ENCODE results near the gene FUCA1.
"Not testable (repeated sequence)": the region's sequence is repeated elsewhere in the genome, so short reads cannot be mapped to it uniquely, and the experiment has no call there.

The FUCA1 gene

GRCh38 chr1:23868557-23869016 is 497 bp upstream of the FUCA1 start:
- Histone ChIP-seq H3K4me3 (ENCODE audit: insufficient read depth, low read depth, low read length) (peak overlapping the region; percentile 59), H3K9me3 (ENCODE audit: control insufficient read depth, low read length) (no peaks in the 10 kb centered on the region), H3K36me3 (ENCODE audit: control insufficient read depth, insufficient read depth, low read length) (no peaks in the 10 kb centered on the region), H3K27ac (ENCODE audit: insufficient read depth, low read depth, low read length, poor library complexity, severe bottlenecking) (no peak overlapping the region), H3K4me1 (ENCODE audit: control insufficient read depth, insufficient read depth, low read length) (no peaks in the 10 kb centered on the region), H3K27me3 (ENCODE audit: control insufficient read depth, insufficient read depth, low read length, poor library complexity, severe bottlenecking) (peaks cover 41% of the 10 kb centered on the region)
- 59 to 63% methylated on average over 20 of the region's 20 CpGs for WGBS, 2 experiments

- 3 to 4% methylated on average over 17 of the region's 17 CpGs for WGBS, 2 experiments
- Histone ChIP-seq H3K4me3 (ENCODE audit: insufficient read depth, low read depth, low read length) (peak overlapping the region; percentile 59), H3K4me1 (ENCODE audit: control insufficient read depth, insufficient read depth, low read length) (no peaks in the 10 kb centered on the region), H3K9me3 (ENCODE audit: control insufficient read depth, low read length) (no peaks in the 10 kb centered on the region), H3K27ac (ENCODE audit: insufficient read depth, low read depth, low read length, poor library complexity, severe bottlenecking) (no peak overlapping the region), H3K36me3 (ENCODE audit: control insufficient read depth, insufficient read depth, low read length) (no peaks in the 10 kb centered on the region), H3K27me3 (ENCODE audit: control insufficient read depth, insufficient read depth, low read length, poor library complexity, severe bottlenecking) (peaks cover 41% of the 10 kb centered on the region)
Measured at GRCh38 chr1:23867542-23867894, 572 bp downstream of the FUCA1 start.

- peaks cover 41% of the 10 kb centered on the region for H3K27me3 ChIP-seq (ENCODE audit: control insufficient read depth, insufficient read depth, low read length, poor library complexity, severe bottlenecking)
- no peaks in the 10 kb centered on the region for H3K36me3 ChIP-seq (ENCODE audit: control insufficient read depth, insufficient read depth, low read length)
- no peak overlapping the region for H3K4me3 ChIP-seq (ENCODE audit: insufficient read depth, low read depth, low read length)
- H3K9me3 ChIP-seq (ENCODE audit: control insufficient read depth, low read length) = no peaks in the 10 kb centered on the region
- 92 to 98% methylated on average over 4 of the region's 4 CpGs for WGBS, 2 experiments
- H3K4me1 ChIP-seq (ENCODE audit: control insufficient read depth, insufficient read depth, low read length) = no peaks in the 10 kb centered on the region
- no peak overlapping the region for H3K27ac ChIP-seq (ENCODE audit: insufficient read depth, low read depth, low read length, poor library complexity, severe bottlenecking)
Measured at GRCh38 chr1:23865543-23865930, 2.6 kb downstream of the FUCA1 start.

- Histone ChIP-seq H3K4me1 (ENCODE audit: control insufficient read depth, insufficient read depth, low read length) (no peaks in the 10 kb centered on the region), H3K27me3 (ENCODE audit: control insufficient read depth, insufficient read depth, low read length, poor library complexity, severe bottlenecking) (peaks cover 40% of the 10 kb centered on the region), H3K9me3 (ENCODE audit: control insufficient read depth, low read length) (no peaks in the 10 kb centered on the region), H3K4me3 (ENCODE audit: insufficient read depth, low read depth, low read length) (no peak overlapping the region), H3K36me3 (ENCODE audit: control insufficient read depth, insufficient read depth, low read length) (no peaks in the 10 kb centered on the region), H3K27ac (ENCODE audit: insufficient read depth, low read depth, low read length, poor library complexity, severe bottlenecking) (no peak overlapping the region)
- 91 to 93% methylated on average over 13 of the region's 13 CpGs for WGBS, 2 experiments
Measured at GRCh38 chr1:23864801-23865542, 3.1 kb downstream of the FUCA1 start.

- Histone ChIP-seq H3K9me3 (ENCODE audit: control insufficient read depth, low read length) (no peaks in the 10 kb centered on the region), H3K27me3 (ENCODE audit: control insufficient read depth, insufficient read depth, low read length, poor library complexity, severe bottlenecking) (peaks cover 19% of the 10 kb centered on the region), H3K36me3 (ENCODE audit: control insufficient read depth, insufficient read depth, low read length) (no peaks in the 10 kb centered on the region), H3K4me3 (ENCODE audit: insufficient read depth, low read depth, low read length) (no peak overlapping the region), H3K4me1 (ENCODE audit: control insufficient read depth, insufficient read depth, low read length) (no peaks in the 10 kb centered on the region), H3K27ac (ENCODE audit: insufficient read depth, low read depth, low read length, poor library complexity, severe bottlenecking) (no peak overlapping the region)
- WGBS, 2 experiments = 82 to 88% methylated on average over 3 of the region's 3 CpGs
Measured at GRCh38 chr1:23862640-23863039, 5.5 kb downstream of the FUCA1 start.

- Histone ChIP-seq H3K27ac (ENCODE audit: insufficient read depth, low read depth, low read length, poor library complexity, severe bottlenecking) (no peak overlapping the region), H3K4me3 (ENCODE audit: insufficient read depth, low read depth, low read length) (no peak overlapping the region), H3K9me3 (ENCODE audit: control insufficient read depth, low read length) (no peaks in the 10 kb centered on the region), H3K27me3 (ENCODE audit: control insufficient read depth, insufficient read depth, low read length, poor library complexity, severe bottlenecking) (no peaks in the 10 kb centered on the region), H3K36me3 (ENCODE audit: control insufficient read depth, insufficient read depth, low read length) (no peaks in the 10 kb centered on the region), H3K4me1 (ENCODE audit: control insufficient read depth, insufficient read depth, low read length) (no peaks in the 10 kb centered on the region)
- 38 to 54% methylated on average over 2 of the region's 2 CpGs for WGBS, 2 experiments
Measured at GRCh38 chr1:23854568-23854967, 13.5 kb downstream of the FUCA1 start.

- H3K9me3 ChIP-seq (ENCODE audit: control insufficient read depth, low read length); H3K4me1 ChIP-seq (ENCODE audit: control insufficient read depth, insufficient read depth, low read length); H3K27ac ChIP-seq (ENCODE audit: insufficient read depth, low read depth, low read length, poor library complexity, severe bottlenecking); H3K4me3 ChIP-seq (ENCODE audit: insufficient read depth, low read depth, low read length); H3K36me3 ChIP-seq (ENCODE audit: control insufficient read depth, insufficient read depth, low read length); H3K27me3 ChIP-seq (ENCODE audit: control insufficient read depth, insufficient read depth, low read length, poor library complexity, severe bottlenecking): not testable (repeated sequence)
- 94% methylated on average over 26 to 31 of the region's 34 CpGs for WGBS, 2 experiments
Measured at GRCh38 chr1:23853124-23853523, 15.0 kb downstream of the FUCA1 start.

GRCh38 chr1:23851406-23851805 is 16.7 kb downstream of the FUCA1 start:
- H3K4me3 ChIP-seq (ENCODE audit: insufficient read depth, low read depth, low read length); H3K36me3 ChIP-seq (ENCODE audit: control insufficient read depth, insufficient read depth, low read length); H3K27ac ChIP-seq (ENCODE audit: insufficient read depth, low read depth, low read length, poor library complexity, severe bottlenecking); H3K4me1 ChIP-seq (ENCODE audit: control insufficient read depth, insufficient read depth, low read length); H3K9me3 ChIP-seq (ENCODE audit: control insufficient read depth, low read length); H3K27me3 ChIP-seq (ENCODE audit: control insufficient read depth, insufficient read depth, low read length, poor library complexity, severe bottlenecking): not testable (repeated sequence)

GRCh38 chr1:23848673-23849616 is 19.1 kb downstream of the FUCA1 start:
- Histone ChIP-seq H3K4me3 (ENCODE audit: insufficient read depth, low read depth, low read length) (no peak overlapping the region), H3K9me3 (ENCODE audit: control insufficient read depth, low read length) (no peaks in the 10 kb centered on the region), H3K36me3 (ENCODE audit: control insufficient read depth, insufficient read depth, low read length) (no peaks in the 10 kb centered on the region), H3K27me3 (ENCODE audit: control insufficient read depth, insufficient read depth, low read length, poor library complexity, severe bottlenecking) (no peaks in the 10 kb centered on the region), H3K4me1 (ENCODE audit: control insufficient read depth, insufficient read depth, low read length) (no peaks in the 10 kb centered on the region), H3K27ac (ENCODE audit: insufficient read depth, low read depth, low read length, poor library complexity, severe bottlenecking) (no peak overlapping the region)
- 83 to 90% methylated on average over 11 of the region's 12 CpGs for WGBS, 2 experiments

- not testable (repeated sequence) for H3K4me3 ChIP-seq (ENCODE audit: insufficient read depth, low read depth, low read length); H3K9me3 ChIP-seq (ENCODE audit: control insufficient read depth, low read length); H3K4me1 ChIP-seq (ENCODE audit: control insufficient read depth, insufficient read depth, low read length); H3K27me3 ChIP-seq (ENCODE audit: control insufficient read depth, insufficient read depth, low read length, poor library complexity, severe bottlenecking); H3K36me3 ChIP-seq (ENCODE audit: control insufficient read depth, insufficient read depth, low read length); H3K27ac ChIP-seq (ENCODE audit: insufficient read depth, low read depth, low read length, poor library complexity, severe bottlenecking)
- WGBS, 2 experiments = 85 to 100% methylated on average over 2 of the region's 2 CpGs
Measured at GRCh38 chr1:23847482-23848095, 20.5 kb downstream of the FUCA1 start.

All from ectodermal cell (in vitro differentiated cells).